HG03064 (cell line): ENCODE measurements around the gene ZNF407.
"Not testable (repeated sequence)": the region's sequence is repeated elsewhere in the genome, so short reads cannot be mapped to it uniquely, and the experiment has no call there.

Experiments
- ATAC-seq: cut with Tn5 transposase; IDR thresholded peaks from one replicate; pipeline ENCODE4 v1.9.1; 2021; ENCODE audit warnings: low read depth; ENCODE audit not compliant: unreplicated experiment

The ZNF407 gene, protein sequence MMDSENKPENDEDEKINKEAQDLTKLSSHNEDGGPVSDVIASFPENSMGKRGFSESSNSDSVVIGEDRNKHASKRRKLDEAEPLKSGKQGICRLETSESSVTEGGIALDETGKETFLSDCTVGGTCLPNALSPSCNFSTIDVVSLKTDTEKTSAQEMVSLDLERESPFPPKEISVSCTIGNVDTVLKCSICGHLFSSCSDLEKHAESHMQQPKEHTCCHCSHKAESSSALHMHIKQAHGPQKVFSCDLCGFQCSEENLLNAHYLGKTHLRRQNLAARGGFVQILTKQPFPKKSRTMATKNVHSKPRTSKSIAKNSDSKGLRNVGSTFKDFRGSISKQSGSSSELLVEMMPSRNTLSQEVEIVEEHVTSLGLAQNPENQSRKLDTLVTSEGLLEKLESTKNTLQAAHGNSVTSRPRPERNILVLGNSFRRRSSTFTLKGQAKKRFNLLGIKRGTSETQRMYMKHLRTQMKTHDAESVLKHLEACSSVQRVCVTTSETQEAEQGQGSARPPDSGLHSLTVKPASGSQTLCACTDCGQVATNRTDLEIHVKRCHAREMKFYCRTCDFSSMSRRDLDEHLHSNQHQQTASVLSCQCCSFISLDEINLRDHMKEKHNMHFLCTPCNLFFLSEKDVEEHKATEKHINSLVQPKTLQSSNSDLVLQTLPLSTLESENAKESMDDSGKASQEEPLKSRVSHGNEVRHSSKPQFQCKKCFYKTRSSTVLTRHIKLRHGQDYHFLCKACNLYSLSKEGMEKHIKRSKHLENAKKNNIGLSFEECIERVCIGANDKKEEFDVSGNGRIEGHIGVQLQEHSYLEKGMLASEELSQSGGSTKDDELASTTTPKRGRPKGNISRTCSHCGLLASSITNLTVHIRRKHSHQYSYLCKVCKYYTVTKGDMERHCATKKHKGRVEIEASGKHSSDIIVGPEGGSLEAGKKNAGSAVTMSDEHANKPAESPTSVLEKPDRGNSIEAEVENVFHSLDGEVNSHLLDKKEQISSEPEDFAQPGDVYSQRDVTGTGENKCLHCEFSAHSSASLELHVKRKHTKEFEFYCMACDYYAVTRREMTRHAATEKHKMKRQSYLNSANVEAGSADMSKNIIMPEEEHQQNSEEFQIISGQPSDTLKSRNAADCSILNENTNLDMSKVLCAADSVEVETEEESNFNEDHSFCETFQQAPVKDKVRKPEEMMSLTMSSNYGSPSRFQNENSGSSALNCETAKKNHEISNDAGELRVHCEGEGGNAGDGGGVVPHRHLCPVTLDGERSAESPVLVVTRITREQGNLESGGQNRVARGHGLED (N-terminal part only)

GRCh38 chr18:74597662-74598349, at the start of gene ZNF407:
TSS of gene ZNF407 (plus strand) at chr18:74597870. CDS start at chr18:74631020, 33,150 bp downstream.
- ATAC-seq: peak; percentile 75

GRCh38 chr18:74549591-74550104, 48.0 kb upstream of the ZNF407 start:
- ATAC-seq: no peak

DNA sequence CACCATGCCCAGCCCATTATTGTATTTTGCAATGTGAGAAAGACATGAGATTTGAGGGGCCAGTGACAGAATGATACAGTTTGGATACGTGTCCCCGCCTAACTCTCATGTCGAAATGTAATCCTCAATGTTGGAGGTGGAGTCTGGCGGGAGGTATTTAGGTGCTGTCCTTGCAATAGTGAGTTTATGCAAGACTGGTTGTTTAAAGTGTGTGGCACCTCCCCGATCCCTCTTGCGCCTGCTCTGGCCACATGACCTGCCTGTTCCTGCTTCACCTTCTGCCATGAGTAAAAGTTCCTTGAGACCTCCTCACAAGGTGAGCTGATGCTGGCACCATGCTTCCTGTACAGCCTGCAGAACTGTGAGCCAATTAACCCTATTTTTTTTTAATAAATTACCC, 46.8 kb upstream of the ZNF407 start:
- no peak for ATAC-seq

DNA sequence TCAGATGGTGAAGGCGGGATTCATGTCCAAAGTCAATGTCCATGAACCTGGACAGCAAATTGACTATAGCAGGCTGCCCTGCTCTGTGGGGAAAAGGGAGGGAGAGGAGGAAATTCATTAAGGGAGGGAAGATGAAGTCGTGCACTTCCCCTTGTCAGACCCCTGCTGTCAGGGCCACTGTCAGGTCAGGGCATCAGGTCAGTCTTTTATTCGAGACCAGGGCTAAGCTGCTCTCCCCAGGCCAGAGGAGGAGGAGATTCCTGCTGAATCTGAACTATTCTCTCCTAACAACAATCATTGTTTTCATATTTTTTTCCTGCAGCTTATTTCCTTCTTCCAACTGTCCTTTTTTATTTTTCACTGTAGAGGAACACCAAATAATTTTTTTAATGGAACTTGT, 46.2 kb upstream of the ZNF407 start:
- ATAC-seq: no peak

DNA sequence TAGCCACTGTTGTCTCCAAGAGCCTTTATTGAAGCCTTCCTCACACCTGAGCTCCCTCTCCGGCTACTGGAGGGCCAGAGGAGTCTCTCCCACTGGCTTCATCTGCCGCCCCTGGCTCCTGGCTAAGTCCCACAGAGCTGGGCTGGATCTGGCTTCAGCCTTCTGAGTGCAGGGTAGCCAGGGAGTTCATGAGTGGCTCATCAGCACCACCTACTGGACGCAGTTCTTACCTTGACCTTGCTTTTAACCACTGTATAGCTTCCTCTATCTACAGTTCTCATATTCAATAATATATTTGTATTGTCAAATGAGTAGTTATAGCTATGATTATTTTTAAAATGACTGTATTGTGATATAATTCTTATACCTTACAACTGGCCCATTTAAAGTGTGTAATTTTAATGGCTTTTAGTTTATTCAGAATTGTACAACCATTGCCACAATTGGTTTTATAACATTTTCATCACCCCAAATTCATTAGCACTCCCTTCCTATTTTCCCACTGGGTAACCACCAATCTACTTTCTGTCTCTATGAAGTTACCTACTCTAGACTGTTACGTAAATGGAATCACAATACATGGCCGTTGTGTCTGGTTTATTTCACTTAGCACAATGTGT, 45.6 kb upstream of the ZNF407 start:
- peak; percentile 99 for ATAC-seq

- ATAC-seq: no peak
Observed at GRCh38 chr18:74556126-74556525, 41.5 kb upstream of the ZNF407 start.

DNA sequence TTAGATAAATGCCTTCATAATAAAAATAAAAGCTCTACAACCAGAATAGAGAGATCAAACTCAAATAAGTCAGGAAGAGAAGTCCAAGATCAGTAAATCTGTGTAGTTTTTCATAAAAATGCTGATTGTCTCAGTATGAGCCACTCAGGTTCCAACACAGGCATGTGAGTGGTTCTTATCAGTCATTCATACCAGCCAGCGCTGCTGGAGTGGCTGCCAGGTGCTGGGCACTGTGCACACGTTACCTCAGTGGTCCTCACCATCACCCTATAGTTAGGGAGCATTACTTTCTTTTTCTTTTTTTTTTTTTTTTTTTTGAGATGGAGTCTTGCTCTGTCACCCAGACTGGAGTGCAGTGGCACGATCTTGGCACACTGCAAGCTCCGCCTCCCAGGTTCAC, 39.6 kb upstream of the ZNF407 start:
- ATAC-seq: no peak

- ATAC-seq: no peak
Observed at GRCh38 chr18:74562131-74562730, 35.4 kb upstream of the ZNF407 start.

GRCh38 chr18:74562775-74563174, 34.9 kb upstream of the ZNF407 start:
- ATAC-seq: no peak

DNA sequence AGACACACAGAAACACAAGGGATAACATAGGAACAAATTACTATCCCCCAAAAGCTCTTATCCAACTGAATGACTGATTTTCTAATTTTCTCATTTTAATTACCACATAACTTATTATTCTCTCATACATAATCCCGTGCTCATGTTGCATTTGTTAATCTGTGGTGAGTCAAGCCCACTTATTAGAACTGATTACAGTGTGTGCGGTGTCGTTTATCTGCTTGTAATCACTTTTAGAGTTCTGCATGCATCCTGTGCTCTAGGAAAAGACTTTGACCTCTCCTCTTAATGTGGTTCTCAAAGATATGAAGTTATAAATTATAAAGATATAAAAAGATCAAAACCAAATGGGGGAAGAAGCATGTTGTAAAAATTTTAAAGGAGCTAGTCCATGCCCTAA, 33.7 kb upstream of the ZNF407 start:
- ATAC-seq: no peak

GRCh38 chr18:74565164-74565563, 32.5 kb upstream of the ZNF407 start:
- not testable (repeated sequence) for ATAC-seq

- not testable (repeated sequence) for ATAC-seq
Observed at GRCh38 chr18:74565993-74566392, 31.7 kb upstream of the ZNF407 start.

GRCh38 chr18:74567822-74568221, 29.8 kb upstream of the ZNF407 start:
- no peak for ATAC-seq

DNA sequence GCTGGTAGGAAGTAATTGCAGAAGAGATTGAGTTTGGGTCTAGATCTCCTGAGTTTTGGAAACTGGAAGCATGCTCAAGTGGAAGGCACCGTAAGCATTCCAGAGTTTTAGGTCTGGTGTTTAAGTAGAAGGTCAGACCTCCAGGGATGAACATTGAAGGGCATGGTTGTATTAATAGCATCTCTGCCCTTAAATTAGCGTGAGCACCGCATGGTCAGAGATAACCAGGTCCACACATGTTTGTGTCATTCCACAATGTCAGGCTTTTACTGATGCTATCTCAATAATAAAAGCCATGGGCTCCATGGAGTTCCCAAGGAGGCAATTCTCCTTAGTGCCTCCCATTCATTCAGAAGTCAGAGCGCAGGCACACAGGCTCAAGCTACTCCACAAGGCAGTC, 28.3 kb upstream of the ZNF407 start:
- no peak for ATAC-seq

DNA sequence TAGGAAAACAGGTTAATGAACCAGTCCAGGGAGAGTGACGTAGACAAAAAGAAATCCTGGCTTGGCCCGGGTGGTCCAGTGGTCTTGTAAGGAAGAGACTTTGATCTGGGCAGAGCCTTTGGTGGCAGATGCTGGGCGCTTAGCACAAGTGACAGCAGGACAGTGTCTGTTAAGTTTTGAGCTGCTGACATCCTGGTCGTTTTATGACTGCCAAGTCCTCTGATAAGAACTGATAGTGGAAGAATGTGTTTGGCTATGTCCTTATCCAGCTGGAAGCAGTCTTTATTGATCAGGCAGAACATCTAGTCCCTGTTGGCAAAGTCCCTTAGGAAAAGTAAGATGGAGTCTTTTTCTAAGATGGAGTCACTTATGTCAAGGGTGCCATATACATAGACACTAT, 27.4 kb upstream of the ZNF407 start:
- ATAC-seq: no peak

GRCh38 chr18:74571895-74572680, 25.6 kb upstream of the ZNF407 start:
- ATAC-seq: no peak

GRCh38 chr18:74573053-74573452, 24.6 kb upstream of the ZNF407 start:
- no peak for ATAC-seq

- no peak for ATAC-seq
Observed at GRCh38 chr18:74574916-74575315, 22.8 kb upstream of the ZNF407 start.
